GM19351 (cell line): ENCODE data around the gene LRRC41.

ENCODE experiments used
- ATAC-seq: cut with Tn5 transposase; IDR thresholded peaks from one replicate; pipeline ENCODE4 v1.9.1; 2021; ENCODE audit warnings: mild to moderate bottlenecking, moderate library complexity; ENCODE audit not compliant: unreplicated experiment

Gene LRRC41

DNA sequence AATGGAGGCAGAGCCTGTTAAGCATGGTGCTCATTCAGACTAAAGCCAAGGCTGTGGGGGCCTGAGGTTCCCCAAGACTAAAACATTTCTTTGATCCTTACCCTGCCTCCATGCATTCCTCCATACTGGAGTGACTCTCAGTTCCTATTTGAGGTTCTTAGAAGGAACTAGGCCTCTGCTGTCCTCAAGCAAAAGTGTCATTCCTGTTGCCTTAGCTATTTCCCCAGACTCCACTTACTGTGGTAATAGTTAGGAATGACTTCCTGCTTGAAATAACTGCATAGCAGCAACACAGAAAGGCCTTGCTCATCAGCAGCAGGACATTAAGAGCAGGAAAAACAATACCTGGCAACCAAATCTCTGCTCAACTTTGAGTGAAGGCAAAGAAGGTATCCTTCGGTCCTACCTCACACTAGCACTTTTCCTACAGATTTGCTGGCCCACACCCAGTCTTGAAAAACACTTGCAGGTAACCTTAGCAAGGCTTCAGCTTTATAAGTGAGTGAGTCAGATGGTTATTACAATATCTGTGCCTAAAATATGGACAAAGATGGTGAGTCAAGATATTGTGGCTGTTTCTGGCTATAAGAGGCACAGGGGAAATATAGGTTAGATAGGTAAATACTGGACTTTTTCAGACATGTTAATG lies 14.8 kb downstream of the LRRC41 start:
- ATAC-seq = no peak

DNA sequence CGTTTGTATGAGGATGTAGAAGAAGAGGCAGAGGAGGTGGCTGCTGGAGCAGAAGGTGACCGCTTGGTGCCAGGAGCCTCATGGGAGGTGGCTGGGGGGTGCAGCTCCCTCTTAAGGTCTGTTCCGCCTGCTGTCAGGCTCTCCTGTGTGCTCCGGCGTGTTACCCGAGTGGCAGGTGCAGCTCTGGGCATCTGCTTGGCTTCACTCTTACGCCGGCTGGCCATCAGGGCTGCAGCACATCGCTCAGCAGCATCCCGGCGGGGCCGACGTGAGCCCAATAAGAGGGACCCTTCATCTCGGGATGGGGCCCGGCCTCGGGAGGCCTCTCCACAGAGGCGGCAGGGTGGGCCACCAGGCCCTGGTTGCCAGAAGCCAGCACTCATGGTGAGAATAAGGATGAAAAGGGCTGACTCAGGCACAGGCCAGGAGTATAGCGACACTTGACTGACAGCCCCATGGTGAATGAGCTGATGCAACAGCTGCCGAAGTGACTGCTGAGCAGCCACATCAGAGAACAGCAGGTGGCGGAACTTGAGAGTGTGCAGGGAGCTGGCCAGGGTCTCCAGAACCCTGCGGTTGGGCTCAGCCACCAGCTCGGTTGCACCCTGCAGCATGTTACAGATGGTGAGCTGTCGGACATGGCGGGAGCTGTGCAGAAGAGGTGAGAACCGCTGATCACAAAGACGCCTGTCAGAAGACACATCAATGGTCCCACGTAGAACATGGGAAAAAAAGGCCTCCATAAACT lies 17.5 kb downstream of the LRRC41 start:
- no peak for ATAC-seq

GRCh38 chr1:46284597-46285564 lies 18.5 kb downstream of the LRRC41 start:
- no peak for ATAC-seq

GRCh38 chr1:46284058-46284457 lies 19.4 kb downstream of the LRRC41 start:
- no peak for ATAC-seq

- no peak for ATAC-seq
These were observed 22.4 kb downstream of the LRRC41 start for GRCh38 chr1:46281021-46281420.

DNA sequence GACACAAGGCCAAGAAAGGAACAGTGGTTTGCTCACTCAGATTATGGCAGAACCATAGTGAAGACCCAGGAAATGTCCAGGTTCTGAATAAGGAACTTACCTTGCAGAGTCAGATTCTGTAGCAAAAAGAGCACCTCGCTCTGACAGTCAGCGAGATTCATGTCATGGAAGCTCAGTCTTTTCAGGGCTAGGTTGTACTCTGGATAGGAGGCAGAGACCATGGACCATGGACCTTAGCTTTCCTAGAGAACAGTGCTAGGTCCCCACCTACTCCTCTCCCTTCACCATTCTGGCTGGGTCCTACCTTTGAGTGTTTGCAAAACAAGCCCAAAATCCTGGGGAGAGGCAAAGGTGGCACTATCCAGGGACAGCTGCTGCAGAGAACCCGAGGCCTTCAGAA lies 23.3 kb downstream of the LRRC41 start:
- no peak for ATAC-seq

GRCh38 chr1:46278807-46279206 lies 24.6 kb downstream of the LRRC41 start:
- ATAC-seq = no peak

DNA sequence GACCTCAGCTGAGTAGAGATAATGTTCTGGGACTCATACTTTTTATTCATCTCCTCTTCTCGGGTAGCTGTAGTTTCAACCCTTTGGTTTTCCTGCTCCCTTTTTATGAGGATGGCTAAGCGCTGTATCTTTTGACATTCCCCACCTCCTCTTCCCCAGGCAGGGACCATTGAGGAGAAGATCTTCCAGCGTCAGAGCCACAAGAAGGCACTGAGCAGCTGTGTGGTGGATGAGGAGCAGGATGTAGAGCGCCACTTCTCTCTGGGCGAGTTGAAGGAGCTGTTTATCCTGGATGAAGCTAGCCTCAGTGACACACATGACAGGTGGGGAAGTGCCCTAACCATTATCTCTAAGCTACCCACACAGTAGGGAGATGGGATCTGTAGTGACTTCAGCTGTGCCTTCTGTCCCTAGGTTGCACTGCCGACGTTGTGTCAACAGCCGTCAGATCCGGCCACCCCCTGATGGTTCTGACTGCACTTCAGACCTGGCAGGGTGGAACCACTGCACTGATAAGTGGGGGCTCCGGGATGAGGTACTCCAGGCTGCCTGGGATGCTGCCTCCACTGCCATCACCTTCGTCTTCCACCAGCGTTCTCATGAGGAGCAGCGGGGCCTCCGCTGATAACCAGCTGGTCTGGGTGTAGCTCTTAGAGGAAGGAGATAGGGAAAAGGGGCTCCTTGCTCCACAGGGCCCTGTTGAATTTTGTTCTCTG lies 25.6 kb downstream of the LRRC41 start:
- ATAC-seq = no peak

GRCh38 chr1:46275030-46275337 lies 28.4 kb downstream of the LRRC41 start:
- no peak for ATAC-seq

DNA sequence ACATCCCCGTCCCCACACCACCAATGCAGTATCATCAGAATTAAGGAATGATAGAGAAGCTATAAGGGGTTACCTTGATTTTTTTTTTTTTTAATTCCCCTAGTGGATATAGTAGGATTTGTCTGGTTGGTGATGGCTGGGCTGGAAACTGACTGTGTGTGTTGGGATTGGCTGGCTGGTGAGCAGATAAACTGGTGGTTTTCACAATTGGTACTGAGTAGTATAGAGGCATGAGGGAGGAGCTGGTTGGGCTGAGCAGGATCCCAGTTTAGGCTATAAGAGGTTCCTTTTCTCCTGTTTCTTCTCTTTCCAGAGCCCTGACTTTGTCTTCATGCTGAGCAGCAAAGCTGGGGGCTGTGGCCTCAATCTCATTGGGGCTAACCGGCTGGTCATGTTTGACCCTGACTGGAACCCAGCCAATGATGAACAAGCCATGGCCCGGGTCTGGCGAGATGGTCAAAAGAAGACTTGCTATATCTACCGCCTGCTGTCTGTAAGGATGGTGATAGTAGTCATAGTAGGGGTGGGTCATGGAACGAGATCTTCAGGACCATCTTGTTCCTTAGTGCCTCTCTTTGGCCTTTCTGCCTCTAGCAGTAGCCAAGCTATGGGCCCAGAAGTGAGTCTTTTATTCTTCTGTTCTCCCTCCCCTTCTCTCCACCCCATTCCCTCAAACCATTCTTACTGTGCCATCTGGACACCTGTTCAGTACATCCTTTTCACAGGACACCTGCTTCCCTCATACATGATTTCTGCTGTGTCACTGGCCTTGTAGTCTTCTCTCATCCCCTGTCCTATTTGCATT lies 29.0 kb downstream of the LRRC41 start:
- no peak for ATAC-seq

GRCh38 chr1:46268578-46268977 lies 34.8 kb downstream of the LRRC41 start:
- ATAC-seq = no peak

DNA sequence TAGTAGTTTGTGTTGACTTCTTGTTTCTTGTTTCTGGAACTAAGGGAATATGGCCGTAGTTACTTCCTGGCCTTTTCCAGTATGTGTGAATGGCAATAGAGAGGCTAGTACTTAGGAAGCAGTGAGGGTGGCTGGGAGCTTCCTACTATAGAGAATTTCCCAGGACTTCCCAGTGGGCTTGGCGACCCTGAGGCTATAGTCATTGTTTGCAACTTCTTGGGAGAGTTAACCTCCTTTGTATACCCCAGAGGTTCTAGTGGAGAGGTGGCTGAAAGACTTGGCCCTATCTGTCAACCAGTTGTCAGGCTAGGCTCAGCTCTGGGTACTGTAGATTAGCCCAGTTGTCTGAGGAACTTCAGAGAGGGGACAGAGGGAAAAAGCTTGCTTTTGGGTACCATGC lies 40.3 kb downstream of the LRRC41 start:
- no peak for ATAC-seq

- ATAC-seq = no peak
These were observed 40.9 kb downstream of the LRRC41 start for GRCh38 chr1:46262508-46262907.

DNA sequence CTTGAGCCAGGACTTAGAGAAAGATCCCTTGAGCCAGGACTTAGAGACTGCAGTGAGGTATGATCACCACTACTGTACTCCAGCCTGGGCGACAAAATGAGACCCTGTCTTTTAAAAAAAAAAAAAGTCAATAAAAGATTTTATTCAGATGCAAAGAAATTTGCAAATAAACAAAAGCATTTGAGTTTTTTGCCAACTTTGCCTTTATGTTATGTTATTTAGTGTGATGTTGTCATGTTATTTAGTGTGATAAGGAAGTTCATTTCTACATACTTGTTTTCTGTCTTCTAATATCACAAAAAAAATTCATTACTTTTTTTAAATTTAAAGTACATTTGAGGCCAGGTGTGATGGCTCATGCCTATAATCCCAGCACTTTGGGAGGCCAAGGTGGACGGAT lies 46.9 kb downstream of the LRRC41 start:
- ATAC-seq = no peak

- no peak for ATAC-seq
These were observed 48.7 kb downstream of the LRRC41 start for GRCh38 chr1:46254668-46255067.

- ATAC-seq = no peak
These were observed 55.1 kb downstream of the LRRC41 start for GRCh38 chr1:46248122-46248920.

DNA sequence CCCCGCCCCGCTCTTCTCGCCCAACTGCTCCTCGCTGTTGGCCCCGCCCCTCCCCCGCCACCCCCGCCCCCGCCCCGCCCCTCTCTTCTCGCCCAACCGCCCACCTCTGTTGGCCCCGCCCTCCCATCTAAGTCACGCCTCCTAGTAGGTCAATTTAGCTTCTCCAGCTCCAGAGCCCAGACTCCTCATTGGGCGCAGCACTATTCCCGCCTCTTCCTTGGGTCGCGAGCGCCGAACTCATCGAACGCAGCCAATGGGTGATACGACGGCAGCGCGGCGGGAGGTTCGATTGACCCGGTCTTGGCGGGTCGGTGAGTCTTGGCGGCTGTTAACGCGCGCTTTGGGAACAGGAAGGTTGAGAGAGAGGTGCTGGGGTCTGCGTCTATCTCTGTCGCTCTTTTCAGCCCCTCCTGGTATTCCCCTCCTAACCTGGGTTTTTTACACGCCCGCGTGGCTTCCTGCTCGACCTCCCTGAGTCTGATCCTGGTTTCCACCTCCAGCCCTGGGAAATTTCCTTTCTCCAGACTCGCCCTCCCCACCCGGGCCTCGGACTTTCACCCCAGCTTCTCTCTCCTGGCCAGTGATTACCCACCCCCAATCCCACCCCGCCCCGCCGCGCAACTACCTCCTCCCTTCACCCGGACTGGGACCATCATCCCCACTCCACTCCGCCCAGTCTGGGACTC lies 55.8 kb downstream of the LRRC41 start, which contains the start of gene RAD54L:
Gene RAD54L, plus strand, starts transcription at position 328 of the 686 bp plus-strand sequence. CDS start 643 bp downstream, outside the sequence.
- peak; percentile 91 for ATAC-seq

- peak; percentile 51 for ATAC-seq
These were observed 56.6 kb downstream of the LRRC41 start for GRCh38 chr1:46246548-46247435.
